Panc1 (cell line): Measurements from ENCODE around the gene KNCN. TPM values are rescaled to one million over a fixed set of nuclear protein-coding genes. Genes with fewer than 3 reads are reported as not detected.

Experiments
- ATAC-seq: fragments of 200-7000 bp; cut with Tn5 transposase; 2 replicates; pipeline ENCODE4 v1.9.1; 2020; ENCODE audit warnings: mild to moderate bottlenecking, moderate library complexity
- BruUV-seq: library from RNA; stranded (reverse); fragments of 400-500 nt; replicated peaks from 2 replicates; lab custom pipeline; 2021; lab: Mats Ljungman, UMichigan
- CTCF ChIA-PET: fragments of 300-600 bp; sonication (Branson Sonifier 250); formaldehyde crosslinking; loops from one replicate; lab custom pipeline; 2022; ENCODE audit warnings: antibody characterized with exemption; lab: Charles Lee
- POLR2A ChIA-PET: fragments of 300-600 bp; sonication (Branson Sonifier 250); formaldehyde crosslinking; loops from one replicate; lab custom pipeline; 2022; ENCODE audit warnings: antibody characterized with exemption; lab: Charles Lee
- DNase-seq: peaks from one replicate; pipeline ENCODE4 v3.0.0-alpha.2; 2010; ENCODE audit warnings: low read depth, low spot score
- H3K27ac ChIP-seq: 2 replicates; pipeline ENCODE4 v1.5.1; 2011; ENCODE audit warnings: mild to moderate bottlenecking, low read length, inconsistent platforms
- H3K27me3 ChIP-seq: fragments of 200-500 bp; sonication (Bioruptor generic); 2 replicates; pipeline ENCODE4 v1.6.0; 2014; ENCODE audit warnings: low read length, inconsistent platforms; ENCODE audit not compliant: control insufficient read depth, insufficient read depth
- H3K36me3 ChIP-seq: fragments of 200-500 bp; sonication (Bioruptor generic); 2 replicates; pipeline ENCODE4 v1.5.1; 2014; ENCODE audit warnings: inconsistent platforms, mild to moderate bottlenecking, low read length, moderate library complexity; ENCODE audit not compliant: control insufficient read depth, insufficient read depth
- H3K4me1 ChIP-seq: 2 replicates; pipeline ENCODE4 v1.5.1; 2011; ENCODE audit warnings: inconsistent platforms, mild to moderate bottlenecking, low read length, moderate library complexity; ENCODE audit not compliant: control insufficient read depth, insufficient read depth
- H3K4me3 ChIP-seq, 2 experiments: 2 replicates each; pipeline ENCODE4 v1.5.1; 2011 to 2012; ENCODE audit warnings: low read depth in 2 of 2, low read length in 2 of 2, mild to moderate bottlenecking in 2 of 2, inconsistent platforms in 1 of 2, moderate library complexity in 1 of 2
- H3K9me3 ChIP-seq: fragments of 200-500 bp; sonication (Bioruptor generic); 2 replicates; pipeline ENCODE4 v1.5.1; 2014; ENCODE audit warnings: low read depth, mild to moderate bottlenecking, inconsistent platforms, low read length, moderate library complexity; ENCODE audit not compliant: control insufficient read depth, insufficient read depth
- POLR2AphosphoS5 ChIP-seq: IDR thresholded peaks from 2 replicates; pipeline ENCODE4 v1.6.1; 2012; ENCODE audit warnings: mild to moderate bottlenecking, low read depth, low read length, moderate library complexity
- SIN3A ChIP-seq: IDR thresholded peaks from 2 replicates; pipeline ENCODE4 v1.6.1; 2012; ENCODE audit warnings: low read depth, mild to moderate bottlenecking, low read length, moderate library complexity, borderline replicate concordance; ENCODE audit not compliant: insufficient read depth
- TCF7L2 ChIP-seq: IDR thresholded peaks from 2 replicates; pipeline ENCODE4 v1.6.1; 2011; ENCODE audit warnings: mild to moderate bottlenecking, low read depth, low read length, inconsistent platforms
- in situ Hi-C: cut with HindIII; loops from 2 replicates; pipeline ENCODE4 v1.10.0; 2016; ENCODE audit warnings: low sequenced_read_pairs, low pct_unique_long_range_greater_than_20kb
- intact Hi-C: fragments of 100-400 bp; cut with micrococcal nuclease; formaldehyde crosslinking; loops from one replicate; pipeline ENCODE4 v1.10.0; 2022; ENCODE audit not compliant: unreplicated experiment
- total RNA-seq: library from RNA; stranded (reverse); gene quantifications from one replicate; pipeline ENCODE4 v1.2.1, GENCODE V29; 2021; ENCODE audit not compliant: unreplicated experiment
- TF ChIP-seq, protein P1 (sequence below), 2 experiments: IDR thresholded peaks; 2 replicates each; pipeline ENCODE4 v1.6.1; 2011 to 2012; ENCODE audit warnings: low read depth in 2 of 2, control low read depth in 1 of 2, low read length in 1 of 2, mild to moderate bottlenecking in 1 of 2, moderate library complexity in 1 of 2; ENCODE audit not compliant: insufficient read depth in 1 of 2
- TF ChIP-seq, protein P2 (sequence below): fragments of 450-650 bp; IDR thresholded peaks from 2 replicates; pipeline ENCODE4 v1.5.1; 2017; ENCODE audit warnings: mild to moderate bottlenecking

KNCN gene
- total RNA-seq, 1 experiment from 2014 or later = not detected

DNA sequence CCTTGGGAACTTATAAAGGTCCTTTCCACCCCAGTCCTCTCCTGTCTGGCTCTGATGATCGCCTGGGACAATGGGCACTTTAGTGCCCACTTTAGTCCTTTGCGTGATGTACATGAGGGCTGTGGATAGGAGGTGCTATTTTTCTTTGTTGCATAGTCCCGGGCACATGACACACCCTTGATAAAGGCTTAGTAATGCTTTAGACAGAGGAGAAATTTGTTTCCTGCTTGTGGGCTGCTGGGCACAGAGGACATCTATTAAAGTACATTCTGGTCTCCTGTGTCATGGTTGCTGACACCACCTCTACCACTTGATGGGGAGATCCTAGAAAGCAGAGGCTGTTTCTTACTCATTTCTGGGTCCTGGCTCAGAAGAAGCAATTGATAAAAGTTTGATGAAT is 5.4 kb upstream of the KNCN start:
- Histone ChIP-seq H3K4me3 (no peak overlapping the region), H3K4me1 (no peaks in the 10 kb centered on the region), H3K27ac (no peak overlapping the region), H3K27me3 (no peaks in the 10 kb centered on the region), H3K9me3 (no peaks in the 10 kb centered on the region), H3K36me3 (no peaks in the 10 kb centered on the region)
- intact Hi-C loops (no loop called here), in situ Hi-C loops (no loop called here)
- no peak; the same call in 1 of the 2 replicates for ATAC-seq
- no peak for DNase-seq
- BruUV-seq = no TSS peak
- ChIA-PET CTCF (no interaction called here), POLR2A (no interaction called here)
- TF ChIP-seq POLR2AphosphoS5 (0 out of 2 replicates have a peak, but pooled peaks have one; percentile 4), SIN3A (no peak), TCF7L2 (no peak)
- TF ChIP-seq, protein P1, sequence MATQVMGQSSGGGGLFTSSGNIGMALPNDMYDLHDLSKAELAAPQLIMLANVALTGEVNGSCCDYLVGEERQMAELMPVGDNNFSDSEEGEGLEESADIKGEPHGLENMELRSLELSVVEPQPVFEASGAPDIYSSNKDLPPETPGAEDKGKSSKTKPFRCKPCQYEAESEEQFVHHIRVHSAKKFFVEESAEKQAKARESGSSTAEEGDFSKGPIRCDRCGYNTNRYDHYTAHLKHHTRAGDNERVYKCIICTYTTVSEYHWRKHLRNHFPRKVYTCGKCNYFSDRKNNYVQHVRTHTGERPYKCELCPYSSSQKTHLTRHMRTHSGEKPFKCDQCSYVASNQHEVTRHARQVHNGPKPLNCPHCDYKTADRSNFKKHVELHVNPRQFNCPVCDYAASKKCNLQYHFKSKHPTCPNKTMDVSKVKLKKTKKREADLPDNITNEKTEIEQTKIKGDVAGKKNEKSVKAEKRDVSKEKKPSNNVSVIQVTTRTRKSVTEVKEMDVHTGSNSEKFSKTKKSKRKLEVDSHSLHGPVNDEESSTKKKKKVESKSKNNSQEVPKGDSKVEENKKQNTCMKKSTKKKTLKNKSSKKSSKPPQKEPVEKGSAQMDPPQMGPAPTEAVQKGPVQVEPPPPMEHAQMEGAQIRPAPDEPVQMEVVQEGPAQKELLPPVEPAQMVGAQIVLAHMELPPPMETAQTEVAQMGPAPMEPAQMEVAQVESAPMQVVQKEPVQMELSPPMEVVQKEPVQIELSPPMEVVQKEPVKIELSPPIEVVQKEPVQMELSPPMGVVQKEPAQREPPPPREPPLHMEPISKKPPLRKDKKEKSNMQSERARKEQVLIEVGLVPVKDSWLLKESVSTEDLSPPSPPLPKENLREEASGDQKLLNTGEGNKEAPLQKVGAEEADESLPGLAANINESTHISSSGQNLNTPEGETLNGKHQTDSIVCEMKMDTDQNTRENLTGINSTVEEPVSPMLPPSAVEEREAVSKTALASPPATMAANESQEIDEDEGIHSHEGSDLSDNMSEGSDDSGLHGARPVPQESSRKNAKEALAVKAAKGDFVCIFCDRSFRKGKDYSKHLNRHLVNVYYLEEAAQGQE (IDR thresholded peaks at IDR 0.05; ENCODE audit: insufficient read depth in 1 of 2, low read depth in 2 of 2, low read length in 1 of 2) = no peak
- TF ChIP-seq, protein P2, sequence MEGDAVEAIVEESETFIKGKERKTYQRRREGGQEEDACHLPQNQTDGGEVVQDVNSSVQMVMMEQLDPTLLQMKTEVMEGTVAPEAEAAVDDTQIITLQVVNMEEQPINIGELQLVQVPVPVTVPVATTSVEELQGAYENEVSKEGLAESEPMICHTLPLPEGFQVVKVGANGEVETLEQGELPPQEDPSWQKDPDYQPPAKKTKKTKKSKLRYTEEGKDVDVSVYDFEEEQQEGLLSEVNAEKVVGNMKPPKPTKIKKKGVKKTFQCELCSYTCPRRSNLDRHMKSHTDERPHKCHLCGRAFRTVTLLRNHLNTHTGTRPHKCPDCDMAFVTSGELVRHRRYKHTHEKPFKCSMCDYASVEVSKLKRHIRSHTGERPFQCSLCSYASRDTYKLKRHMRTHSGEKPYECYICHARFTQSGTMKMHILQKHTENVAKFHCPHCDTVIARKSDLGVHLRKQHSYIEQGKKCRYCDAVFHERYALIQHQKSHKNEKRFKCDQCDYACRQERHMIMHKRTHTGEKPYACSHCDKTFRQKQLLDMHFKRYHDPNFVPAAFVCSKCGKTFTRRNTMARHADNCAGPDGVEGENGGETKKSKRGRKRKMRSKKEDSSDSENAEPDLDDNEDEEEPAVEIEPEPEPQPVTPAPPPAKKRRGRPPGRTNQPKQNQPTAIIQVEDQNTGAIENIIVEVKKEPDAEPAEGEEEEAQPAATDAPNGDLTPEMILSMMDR = no peak

DNA sequence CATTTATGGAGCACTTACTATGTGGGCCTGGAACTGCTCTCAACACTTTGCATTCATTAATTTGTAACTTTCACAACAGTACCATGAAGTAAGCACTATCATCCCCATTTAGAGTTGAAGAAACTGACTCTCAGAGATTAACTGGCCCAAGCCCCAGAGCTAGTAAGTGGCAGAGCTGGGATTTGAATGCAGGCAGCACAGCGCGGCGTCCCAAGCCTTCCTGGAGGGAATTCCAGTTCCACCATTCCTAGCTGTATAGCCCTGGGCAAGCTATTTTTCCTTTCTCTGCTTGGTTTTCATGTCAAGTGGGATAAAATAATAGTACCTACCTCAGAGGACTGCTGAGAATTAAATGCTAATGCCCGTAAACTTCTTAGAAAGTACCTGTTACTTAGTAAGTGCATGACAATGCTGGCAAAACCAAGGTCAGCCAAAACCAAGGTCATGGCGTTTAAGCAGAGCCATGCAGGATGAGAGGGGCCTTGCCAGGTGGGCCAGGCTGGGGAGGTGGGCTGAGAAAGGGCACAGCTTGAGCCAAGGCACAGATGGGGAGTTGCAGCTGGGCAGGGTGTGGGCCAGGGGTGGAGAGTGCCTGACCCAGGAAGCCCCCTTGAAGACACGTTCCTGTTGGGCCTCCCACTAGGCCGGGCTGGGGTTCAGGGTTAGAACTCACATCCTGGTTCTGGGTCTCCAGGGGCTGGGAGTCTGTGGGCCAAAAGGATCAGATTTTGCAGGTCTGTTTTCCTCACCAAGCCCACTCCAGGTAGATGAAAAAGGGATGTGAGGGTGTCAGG is 4.6 kb upstream of the KNCN start:
- in situ Hi-C loops (no loop called here), intact Hi-C loops (no loop called here)
- ChIA-PET CTCF (no interaction called here), POLR2A (interaction anchor here (0.6 kb wide), 1 partner anchor 68 kb away, joined by 4 read pairs; no protein-coding TSS in a partner anchor)
- no peak for DNase-seq
- H3K27me3 ChIP-seq = no peaks in the 10 kb centered on the region
- no peak overlapping the region for H3K4me3 ChIP-seq
- no TSS peak for BruUV-seq
- ATAC-seq = no peak
- no peaks in the 10 kb centered on the region for H3K9me3 ChIP-seq
- no peak for TF ChIP-seq TCF7L2
- TF ChIP-seq, protein P1 (IDR thresholded peaks at IDR 0.05; ENCODE audit: insufficient read depth in 1 of 2, low read depth in 2 of 2, low read length in 1 of 2) = no peak
- TF ChIP-seq, protein P2 = no peak
- TF ChIP-seq POLR2AphosphoS5 = 0 out of 2 replicates have a peak, but pooled peaks have one; percentile 8
- no peak for TF ChIP-seq SIN3A
- no peaks in the 10 kb centered on the region for H3K4me1 ChIP-seq
- H3K36me3 ChIP-seq = no peaks in the 10 kb centered on the region
- H3K27ac ChIP-seq = no peak overlapping the region
